ENCODE measurements around the gene GPD2. TPM values are rescaled to one million over a fixed set of nuclear protein-coding genes. Genes with fewer than 3 reads are reported as not detected.
"Not testable (repeated sequence)": the region's sequence is repeated elsewhere in the genome, so short reads cannot be mapped to it uniquely, and the experiment has no call there.

GPD2 gene
- total RNA-seq, 1 experiment from 2014 or later: 62.5 TPM

- intact Hi-C loops (cut with micrococcal nuclease): no loop called here
- no peak overlapping the region for H3K27ac Mint-ChIP-seq (ENCODE audit: low read depth, unreplicated experiment)
- CTCF ChIA-PET: interaction anchor here (0.5 kb wide), 1 partner anchor 31 kb away, joined by 4 read pairs; no protein-coding TSS in a partner anchor
- POLR2A ChIA-PET: no interaction called here
- BruUV-seq (replicated peaks): no TSS peak
- no peak overlapping the region for H3K4me3 Mint-ChIP-seq (ENCODE audit: unreplicated experiment)
- no peaks in the 10 kb centered on the region for H3K9me3 Mint-ChIP-seq (ENCODE audit: unreplicated experiment)
- H3K36me3 Mint-ChIP-seq (ENCODE audit: insufficient read depth, unreplicated experiment): no peaks in the 10 kb centered on the region
- peaks cover 16% of the 10 kb centered on the region for H3K4me1 Mint-ChIP-seq (ENCODE audit: insufficient read depth, unreplicated experiment)
- no peak for DNase-seq (ENCODE audit: unreplicated experiment)
- TF ChIP-seq CTCF (IDR thresholded peaks at IDR 0.05; ENCODE audit: unreplicated experiment): no peak
- H3K27me3 Mint-ChIP-seq (ENCODE audit: insufficient read depth, unreplicated experiment): no peaks in the 10 kb centered on the region
Observed at GRCh38 chr2:156492979-156493378, 56.8 kb downstream of the GPD2 start.

- H3K4me3 Mint-ChIP-seq (ENCODE audit: unreplicated experiment); DNase-seq (ENCODE audit: unreplicated experiment); intact Hi-C loops (cut with micrococcal nuclease); H3K27ac Mint-ChIP-seq (ENCODE audit: low read depth, unreplicated experiment); POLR2A ChIA-PET; H3K9me3 Mint-ChIP-seq (ENCODE audit: unreplicated experiment); H3K27me3 Mint-ChIP-seq (ENCODE audit: insufficient read depth, unreplicated experiment); BruUV-seq (replicated peaks); H3K36me3 Mint-ChIP-seq (ENCODE audit: insufficient read depth, unreplicated experiment): not testable (repeated sequence)
- H3K4me1 Mint-ChIP-seq (ENCODE audit: insufficient read depth, unreplicated experiment): peaks cover 11% of the 10 kb centered on the region
- CTCF ChIA-PET: interaction anchor here (0.6 to 1.3 kb wide), 2 partner anchors 66 to 697 kb away, joined by 3 read pairs; no protein-coding TSS in a partner anchor
Observed at GRCh38 chr2:156495998-156496397, 59.8 kb downstream of the GPD2 start.

- Mint-ChIP-seq H3K27me3 (ENCODE audit: insufficient read depth, unreplicated experiment) (no peaks in the 10 kb centered on the region), H3K4me3 (ENCODE audit: unreplicated experiment) (no peak overlapping the region), H3K36me3 (ENCODE audit: insufficient read depth, unreplicated experiment) (peaks cover 14% of the 10 kb centered on the region), H3K27ac (ENCODE audit: low read depth, unreplicated experiment) (no peak overlapping the region), H3K9me3 (ENCODE audit: unreplicated experiment) (no peaks in the 10 kb centered on the region), H3K4me1 (ENCODE audit: insufficient read depth, unreplicated experiment) (no peaks in the 10 kb centered on the region)
- BruUV-seq (replicated peaks): no TSS peak
- ChIA-PET CTCF (no interaction called here), POLR2A (no interaction called here)
- intact Hi-C loops (cut with micrococcal nuclease): no loop called here
- DNase-seq (ENCODE audit: unreplicated experiment): no peak
- no peak for TF ChIP-seq CTCF (IDR thresholded peaks at IDR 0.05; ENCODE audit: unreplicated experiment)
Observed at GRCh38 chr2:156505696-156506095, 69.5 kb downstream of the GPD2 start.

- ChIA-PET POLR2A (no interaction called here), CTCF (no interaction called here)
- no TSS peak for BruUV-seq (replicated peaks)
- Mint-ChIP-seq H3K4me1 (ENCODE audit: insufficient read depth, unreplicated experiment) (no peaks in the 10 kb centered on the region), H3K27ac (ENCODE audit: low read depth, unreplicated experiment) (no peak overlapping the region), H3K36me3 (ENCODE audit: insufficient read depth, unreplicated experiment) (peaks cover 27% of the 10 kb centered on the region), H3K27me3 (ENCODE audit: insufficient read depth, unreplicated experiment) (no peaks in the 10 kb centered on the region), H3K4me3 (ENCODE audit: unreplicated experiment) (no peak overlapping the region), H3K9me3 (ENCODE audit: unreplicated experiment) (no peaks in the 10 kb centered on the region)
- intact Hi-C loops (cut with micrococcal nuclease): no loop called here
- no peak for DNase-seq (ENCODE audit: unreplicated experiment)
- no peak for TF ChIP-seq CTCF (IDR thresholded peaks at IDR 0.05; ENCODE audit: unreplicated experiment)
Observed at GRCh38 chr2:156511122-156511521, 74.9 kb downstream of the GPD2 start.

- H3K9me3 Mint-ChIP-seq (ENCODE audit: unreplicated experiment): no peaks in the 10 kb centered on the region
- no peaks in the 10 kb centered on the region for H3K27me3 Mint-ChIP-seq (ENCODE audit: insufficient read depth, unreplicated experiment)
- ChIA-PET CTCF (no interaction called here), POLR2A (interaction anchor here (0.6 kb wide), 1 partner anchor 768 kb away, joined by 5 read pairs; no protein-coding TSS in a partner anchor)
- no peaks in the 10 kb centered on the region for H3K4me1 Mint-ChIP-seq (ENCODE audit: insufficient read depth, unreplicated experiment)
- H3K27ac Mint-ChIP-seq (ENCODE audit: low read depth, unreplicated experiment): no peak overlapping the region
- no TSS peak for BruUV-seq (replicated peaks)
- peaks cover 27% of the 10 kb centered on the region for H3K36me3 Mint-ChIP-seq (ENCODE audit: insufficient read depth, unreplicated experiment)
- no peak for DNase-seq (ENCODE audit: unreplicated experiment)
- H3K4me3 Mint-ChIP-seq (ENCODE audit: unreplicated experiment): no peak overlapping the region
- intact Hi-C loops (cut with micrococcal nuclease): no loop called here
- no peak for TF ChIP-seq CTCF (IDR thresholded peaks at IDR 0.05; ENCODE audit: unreplicated experiment)
Observed at GRCh38 chr2:156511803-156512202, 75.6 kb downstream of the GPD2 start.
